Fibroblast of pulmonary artery (primary cell): ENCODE results near the gene SORCS2.

Source experiments
- DNase-seq: peaks from one replicate; pipeline ENCODE4 v3.0.0-alpha.2; 2010; ENCODE audit warnings: low read depth
- H3K4me3 ChIP-seq: replicated peaks from 2 replicates; pipeline ENCODE4 v1.5.1; 2011; ENCODE audit warnings: low read depth, mild to moderate bottlenecking, control low read depth, low read length, moderate library complexity
- TF ChIP-seq, protein P1 (sequence below): IDR thresholded peaks from 2 replicates; pipeline ENCODE4 v1.5.1; 2011; ENCODE audit warnings: mild to moderate bottlenecking, control low read depth, low read length, inconsistent platforms; ENCODE audit errors: missing control alignments

The SORCS2 gene

GRCh38 chr4:7289589-7289988 lies 97.3 kb downstream of the SORCS2 start:
- no peak for DNase-seq
- H3K4me3 ChIP-seq: no peak overlapping the region
- TF ChIP-seq, protein P1, sequence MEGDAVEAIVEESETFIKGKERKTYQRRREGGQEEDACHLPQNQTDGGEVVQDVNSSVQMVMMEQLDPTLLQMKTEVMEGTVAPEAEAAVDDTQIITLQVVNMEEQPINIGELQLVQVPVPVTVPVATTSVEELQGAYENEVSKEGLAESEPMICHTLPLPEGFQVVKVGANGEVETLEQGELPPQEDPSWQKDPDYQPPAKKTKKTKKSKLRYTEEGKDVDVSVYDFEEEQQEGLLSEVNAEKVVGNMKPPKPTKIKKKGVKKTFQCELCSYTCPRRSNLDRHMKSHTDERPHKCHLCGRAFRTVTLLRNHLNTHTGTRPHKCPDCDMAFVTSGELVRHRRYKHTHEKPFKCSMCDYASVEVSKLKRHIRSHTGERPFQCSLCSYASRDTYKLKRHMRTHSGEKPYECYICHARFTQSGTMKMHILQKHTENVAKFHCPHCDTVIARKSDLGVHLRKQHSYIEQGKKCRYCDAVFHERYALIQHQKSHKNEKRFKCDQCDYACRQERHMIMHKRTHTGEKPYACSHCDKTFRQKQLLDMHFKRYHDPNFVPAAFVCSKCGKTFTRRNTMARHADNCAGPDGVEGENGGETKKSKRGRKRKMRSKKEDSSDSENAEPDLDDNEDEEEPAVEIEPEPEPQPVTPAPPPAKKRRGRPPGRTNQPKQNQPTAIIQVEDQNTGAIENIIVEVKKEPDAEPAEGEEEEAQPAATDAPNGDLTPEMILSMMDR: no peak

- DNase-seq: no peak
- H3K4me3 ChIP-seq: no peak overlapping the region
- TF ChIP-seq, protein P1: no peak
These were observed 99.2 kb downstream of the SORCS2 start for GRCh38 chr4:7291372-7292114.

DNA sequence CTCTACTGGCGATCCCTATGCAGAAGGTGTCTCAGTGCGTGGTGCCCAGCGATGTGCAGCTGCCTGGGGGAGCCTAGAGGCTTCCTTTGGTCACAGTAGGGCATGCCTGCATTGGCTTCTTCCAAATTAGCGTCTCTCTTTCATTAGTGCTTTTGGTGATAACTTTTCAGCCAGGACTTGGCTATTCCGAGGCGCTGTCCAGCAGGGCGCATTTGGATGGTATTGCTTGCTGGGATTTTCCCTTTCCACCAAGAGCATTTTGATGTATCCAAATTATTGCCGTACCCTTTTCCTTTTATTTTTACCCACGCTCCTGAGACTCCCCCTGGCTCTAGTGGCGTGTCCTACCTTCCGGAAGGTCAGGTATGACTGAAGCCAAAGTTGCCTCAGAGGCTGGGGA lies 101.4 kb downstream of the SORCS2 start:
- DNase-seq: no peak
- TF ChIP-seq, protein P1: no peak
- H3K4me3 ChIP-seq: no peak overlapping the region

GRCh38 chr4:7294176-7294756 lies 101.9 kb downstream of the SORCS2 start:
- H3K4me3 ChIP-seq: no peak overlapping the region
- DNase-seq: no peak
- TF ChIP-seq, protein P1: no peak

DNA sequence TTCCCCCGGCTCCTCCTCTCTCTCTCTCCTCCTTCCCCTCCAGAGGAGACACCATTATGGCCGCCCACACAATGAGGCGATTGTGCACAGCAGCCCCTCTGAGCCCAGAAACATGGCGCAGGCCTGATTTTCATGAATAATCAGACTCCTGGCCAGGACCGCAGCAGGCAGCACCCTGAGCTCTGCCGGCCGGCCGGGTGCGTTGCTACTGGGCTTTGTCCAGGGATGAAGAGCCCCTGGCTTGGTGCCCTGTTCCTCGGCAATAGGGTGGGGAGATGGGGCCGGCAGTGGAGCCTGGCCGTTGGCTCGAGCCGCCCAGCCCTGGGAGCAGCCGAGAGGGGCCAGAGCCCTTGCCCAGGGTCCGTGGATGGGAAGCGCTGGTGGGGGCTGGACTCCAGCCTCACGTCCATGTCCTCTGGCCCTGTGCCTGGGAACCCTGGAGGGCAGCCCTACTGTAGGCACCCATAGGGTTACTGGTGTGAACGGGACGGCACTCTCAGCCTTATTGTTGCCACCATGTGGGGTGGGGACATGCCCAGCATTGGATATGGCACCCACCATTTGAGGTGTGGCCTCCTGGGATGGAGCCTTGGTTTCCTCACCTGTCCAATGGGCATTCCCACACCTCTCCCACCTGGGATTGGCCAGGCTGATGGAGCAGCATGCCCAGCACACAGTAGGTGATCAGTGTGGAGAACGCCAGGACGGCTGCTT lies 103.0 kb downstream of the SORCS2 start:
- TF ChIP-seq, protein P1: no peak
- no peak overlapping the region for H3K4me3 ChIP-seq
- peak; percentile 18 for DNase-seq

DNA sequence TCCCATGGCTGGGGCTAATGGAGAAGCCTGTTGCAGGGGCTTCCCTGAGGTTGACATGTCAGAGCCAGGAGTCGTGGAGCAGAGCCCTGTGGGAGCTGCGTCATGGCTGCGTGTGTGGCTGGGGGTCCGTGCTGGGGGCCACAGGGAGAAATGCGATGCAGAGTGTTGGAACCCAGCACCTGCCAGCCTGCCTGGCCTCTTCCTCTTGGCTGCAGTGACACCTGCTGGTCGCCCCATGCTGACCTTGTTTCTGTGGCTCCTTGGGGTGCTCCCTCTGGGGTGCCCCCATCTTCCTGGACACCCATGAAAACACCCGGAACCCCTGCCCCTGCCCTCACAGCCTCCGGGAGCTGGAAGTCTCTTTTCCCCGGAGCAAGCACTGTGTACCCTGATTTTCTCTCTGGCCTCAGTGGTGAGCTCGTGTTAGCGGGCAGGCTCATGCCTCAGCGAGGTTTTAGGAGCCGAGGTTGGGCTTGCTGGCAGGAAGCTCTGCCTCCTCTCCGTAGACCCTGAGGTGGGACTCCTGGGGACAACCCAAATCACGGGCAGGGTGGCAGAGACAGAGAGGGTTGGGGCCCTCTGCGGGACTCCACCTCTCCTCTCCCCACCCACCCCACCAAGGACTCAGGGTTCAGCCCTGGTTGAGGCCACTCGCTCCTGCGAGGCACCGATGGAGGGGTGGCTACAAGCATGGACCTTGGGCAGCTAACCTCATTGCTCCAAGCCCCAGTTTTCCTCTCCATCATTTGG lies 103.7 kb downstream of the SORCS2 start:
- TF ChIP-seq, protein P1: peak; percentile 63
- no peak overlapping the region for H3K4me3 ChIP-seq
- DNase-seq: peak; percentile 29
